ENCODE data around the gene FCHSD2.
"Not testable (repeated sequence)": the region's sequence is repeated elsewhere in the genome, so short reads cannot be mapped to it uniquely, and the experiment has no call there.

The FCHSD2 gene

GRCh38 chr11:73070653-73071052 is 71.5 kb downstream of the FCHSD2 start:
- Histone ChIP-seq H3K4me1 (ENCODE audit: insufficient read depth, insufficient read length) (no peaks in the 10 kb centered on the region), H3K36me3 (ENCODE audit: insufficient read depth, insufficient read length, low read length) (no peaks in the 10 kb centered on the region)
- TF ChIP-seq ZNF274 (IDR thresholded peaks at IDR 0.05; ENCODE audit: low read depth, low read length) (no peak), SUZ12 (IDR thresholded peaks at IDR 0.05; ENCODE audit: extremely low read depth, insufficient read depth, insufficient read length) (no peak), YY1 (IDR thresholded peaks at IDR 0.05; ENCODE audit: insufficient read depth, insufficient read length) (no peak)

DNA sequence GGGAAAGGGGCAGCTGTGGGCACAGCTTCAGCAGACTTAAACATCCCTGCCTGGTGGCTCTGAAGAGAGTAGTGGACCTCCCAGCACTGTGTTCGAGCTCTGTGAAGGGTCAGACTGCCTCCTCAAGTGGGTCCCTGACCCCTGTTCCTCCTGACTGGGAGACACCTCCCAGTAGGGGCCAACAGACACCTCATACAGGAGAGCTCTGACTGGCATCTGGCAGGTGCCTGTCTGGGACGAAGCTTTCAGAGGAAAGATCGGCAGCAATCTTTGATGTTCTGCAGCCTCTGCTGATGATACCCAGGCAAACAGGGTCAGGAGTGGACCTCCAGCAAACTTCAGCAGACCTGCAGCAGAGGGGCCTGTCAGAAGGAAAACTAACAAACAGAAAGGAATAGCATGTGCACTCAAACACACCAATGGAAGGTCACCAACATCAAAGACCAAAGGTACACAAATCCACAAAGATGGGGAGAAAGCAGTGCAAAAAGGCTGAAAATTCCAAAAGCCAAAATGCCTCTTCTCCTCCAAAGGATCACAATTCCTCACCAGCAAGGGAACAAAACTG is 80.2 kb downstream of the FCHSD2 start:
- not testable (repeated sequence) for H3K4me3 ChIP-seq (ENCODE audit: insufficient read length, low read depth); DNase-seq (ENCODE audit: low read depth, low spot score); H3K9ac ChIP-seq (ENCODE audit: insufficient read length, low read depth); H3K36me3 ChIP-seq (ENCODE audit: insufficient read depth, insufficient read length, low read length); H3K4me1 ChIP-seq (ENCODE audit: insufficient read depth, insufficient read length); H3K27me3 ChIP-seq (ENCODE audit: insufficient read depth, insufficient read length); H3K9me3 ChIP-seq (ENCODE audit: insufficient read depth, low read length)

More at GRCh38 chr11:73070653-73071052, 71.5 kb downstream of the FCHSD2 start:
- no peaks in the 10 kb centered on the region for H3K9me3 ChIP-seq (ENCODE audit: insufficient read depth, low read length)
- H3K4me3 ChIP-seq (ENCODE audit: insufficient read length, low read depth) = no peak overlapping the region
- no peak for DNase-seq (ENCODE audit: low read depth, low spot score)
- no peaks in the 10 kb centered on the region for H3K27me3 ChIP-seq (ENCODE audit: insufficient read depth, insufficient read length)
- no peak overlapping the region for H3K9ac ChIP-seq (ENCODE audit: insufficient read length, low read depth)

- H3K9me3 ChIP-seq (ENCODE audit: insufficient read depth, low read length); H3K4me1 ChIP-seq (ENCODE audit: insufficient read depth, insufficient read length); DNase-seq (ENCODE audit: low read depth, low spot score); H3K9ac ChIP-seq (ENCODE audit: insufficient read length, low read depth); H3K27me3 ChIP-seq (ENCODE audit: insufficient read depth, insufficient read length); H3K36me3 ChIP-seq (ENCODE audit: insufficient read depth, insufficient read length, low read length); H3K4me3 ChIP-seq (ENCODE audit: insufficient read length, low read depth): not testable (repeated sequence)
Observed at GRCh38 chr11:73061434-73061833, 80.7 kb downstream of the FCHSD2 start.

- H3K27me3 ChIP-seq (ENCODE audit: insufficient read depth, insufficient read length) = no peaks in the 10 kb centered on the region
- no peak for DNase-seq (ENCODE audit: low read depth, low spot score)
- no peaks in the 10 kb centered on the region for H3K36me3 ChIP-seq (ENCODE audit: insufficient read depth, insufficient read length, low read length)
- H3K4me1 ChIP-seq (ENCODE audit: insufficient read depth, insufficient read length) = no peaks in the 10 kb centered on the region
- no peaks in the 10 kb centered on the region for H3K9me3 ChIP-seq (ENCODE audit: insufficient read depth, low read length)
- H3K9ac ChIP-seq (ENCODE audit: insufficient read length, low read depth) = no peak overlapping the region
- TF ChIP-seq ZNF274 (IDR thresholded peaks at IDR 0.05; ENCODE audit: low read depth, low read length) (no peak), SUZ12 (IDR thresholded peaks at IDR 0.05; ENCODE audit: extremely low read depth, insufficient read depth, insufficient read length) (no peak), YY1 (IDR thresholded peaks at IDR 0.05; ENCODE audit: insufficient read depth, insufficient read length) (no peak)
- H3K4me3 ChIP-seq (ENCODE audit: insufficient read length, low read depth) = no peak overlapping the region
Observed at GRCh38 chr11:73059915-73060314, 82.2 kb downstream of the FCHSD2 start.

- DNase-seq (ENCODE audit: low read depth, low spot score) = no peak
- no peak for TF ChIP-seq SUZ12 (IDR thresholded peaks at IDR 0.05; ENCODE audit: extremely low read depth, insufficient read depth, insufficient read length)
- no peak for TF ChIP-seq YY1 (IDR thresholded peaks at IDR 0.05; ENCODE audit: insufficient read depth, insufficient read length)
- TF ChIP-seq ZNF274 (IDR thresholded peaks at IDR 0.05; ENCODE audit: low read depth, low read length) = no peak
Observed at GRCh38 chr11:73058989-73059674, 83.0 kb downstream of the FCHSD2 start.

GRCh38 chr11:73055655-73056354 is 86.3 kb downstream of the FCHSD2 start:
- H3K36me3 ChIP-seq (ENCODE audit: insufficient read depth, insufficient read length, low read length) = no peaks in the 10 kb centered on the region
- H3K4me3 ChIP-seq (ENCODE audit: insufficient read length, low read depth) = no peak overlapping the region
- no peaks in the 10 kb centered on the region for H3K4me1 ChIP-seq (ENCODE audit: insufficient read depth, insufficient read length)
- H3K9me3 ChIP-seq (ENCODE audit: insufficient read depth, low read length) = no peaks in the 10 kb centered on the region
- no peak for DNase-seq (ENCODE audit: low read depth, low spot score)
- H3K27me3 ChIP-seq (ENCODE audit: insufficient read depth, insufficient read length) = no peaks in the 10 kb centered on the region
- no peak overlapping the region for H3K9ac ChIP-seq (ENCODE audit: insufficient read length, low read depth)
- TF ChIP-seq SUZ12 (IDR thresholded peaks at IDR 0.05; ENCODE audit: extremely low read depth, insufficient read depth, insufficient read length) = no peak
- no peak for TF ChIP-seq ZNF274 (IDR thresholded peaks at IDR 0.05; ENCODE audit: low read depth, low read length)
- TF ChIP-seq YY1 (IDR thresholded peaks at IDR 0.05; ENCODE audit: insufficient read depth, insufficient read length) = no peak

More at GRCh38 chr11:73058989-73059674, 83.0 kb downstream of the FCHSD2 start:
- Histone ChIP-seq H3K9ac (ENCODE audit: insufficient read length, low read depth) (no peak overlapping the region), H3K27me3 (ENCODE audit: insufficient read depth, insufficient read length) (no peaks in the 10 kb centered on the region), H3K4me1 (ENCODE audit: insufficient read depth, insufficient read length) (no peaks in the 10 kb centered on the region), H3K9me3 (ENCODE audit: insufficient read depth, low read length) (no peaks in the 10 kb centered on the region), H3K4me3 (ENCODE audit: insufficient read length, low read depth) (no peak overlapping the region), H3K36me3 (ENCODE audit: insufficient read depth, insufficient read length, low read length) (no peaks in the 10 kb centered on the region)

DNA sequence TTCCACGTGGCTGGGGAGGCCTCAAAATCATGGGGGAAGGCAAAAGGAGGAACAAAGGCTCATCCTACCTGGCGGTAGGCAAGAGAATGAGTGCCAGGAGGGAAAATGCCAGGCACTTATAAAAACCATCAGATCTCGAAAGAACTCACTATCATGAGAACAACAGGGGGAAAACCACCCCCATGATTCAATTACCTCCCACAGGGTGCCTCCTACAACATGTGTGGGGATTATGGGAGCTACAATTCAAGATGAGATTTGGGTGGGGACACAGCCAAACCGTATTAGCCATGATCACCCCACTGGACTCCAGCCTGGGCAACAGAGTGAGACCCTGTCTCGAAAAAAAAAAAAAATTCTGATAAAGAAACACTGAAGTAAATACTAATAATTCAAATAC is 87.1 kb downstream of the FCHSD2 start:
- DNase-seq (ENCODE audit: low read depth, low spot score) = no peak
- Histone ChIP-seq H3K4me1 (ENCODE audit: insufficient read depth, insufficient read length) (no peaks in the 10 kb centered on the region), H3K9me3 (ENCODE audit: insufficient read depth, low read length) (no peaks in the 10 kb centered on the region), H3K4me3 (ENCODE audit: insufficient read length, low read depth) (no peak overlapping the region), H3K36me3 (ENCODE audit: insufficient read depth, insufficient read length, low read length) (no peaks in the 10 kb centered on the region), H3K27me3 (ENCODE audit: insufficient read depth, insufficient read length) (no peaks in the 10 kb centered on the region), H3K9ac (ENCODE audit: insufficient read length, low read depth) (no peak overlapping the region)
- TF ChIP-seq ZNF274 (IDR thresholded peaks at IDR 0.05; ENCODE audit: low read depth, low read length) = no peak
- TF ChIP-seq YY1 (IDR thresholded peaks at IDR 0.05; ENCODE audit: insufficient read depth, insufficient read length) = no peak
- TF ChIP-seq SUZ12 (IDR thresholded peaks at IDR 0.05; ENCODE audit: extremely low read depth, insufficient read depth, insufficient read length) = no peak

Data from NT2/D1 (cell line).